CD4-positive, alpha-beta T cell treated with Interleukin-17A for 1 hour (primary cell): ENCODE results near the gene OPN4.

Source experiments
- DNase-seq: peaks from one replicate; pipeline ENCODE4 v3.0.0-alpha.2; 2020

OPN4 gene

DNA sequence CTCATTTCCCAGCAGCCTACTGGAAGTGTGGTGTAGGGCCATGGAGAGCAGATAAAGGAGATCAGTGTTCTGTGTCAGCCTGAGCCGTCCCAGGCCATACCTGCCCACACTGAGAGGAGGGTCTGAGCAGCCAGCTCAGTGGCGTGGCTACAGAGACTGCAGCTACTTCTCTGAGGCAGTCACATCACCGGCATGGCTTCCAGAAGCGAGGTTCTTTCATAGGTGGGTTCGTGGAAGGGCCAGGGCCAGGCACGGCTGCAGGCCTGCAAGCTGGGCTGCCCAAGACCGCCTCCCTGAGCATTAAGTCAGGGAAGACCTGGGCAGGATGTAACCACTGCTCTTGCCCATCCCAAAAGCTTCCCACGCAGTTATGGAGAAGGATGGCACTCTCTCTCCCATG, 48.8 kb downstream of the OPN4 start:
- no peak for DNase-seq

DNA sequence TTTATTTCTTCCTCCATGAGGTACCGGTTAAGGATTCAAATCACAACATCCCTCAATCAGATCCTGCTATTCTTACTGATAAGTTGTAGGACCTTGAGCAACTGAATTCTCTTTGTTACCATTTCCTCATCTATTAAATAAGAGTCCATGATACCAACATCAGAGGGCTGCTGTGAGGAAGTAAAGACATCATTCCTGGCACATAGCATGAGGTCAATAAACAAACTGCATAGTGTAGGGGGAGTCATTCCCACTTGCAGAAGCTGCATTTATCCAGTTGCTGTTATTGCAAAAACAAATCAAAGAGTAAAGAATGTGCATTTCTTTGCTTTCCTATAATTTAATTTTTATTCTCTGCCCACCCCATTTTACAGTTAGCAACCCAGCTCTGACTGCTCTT, 50.8 kb downstream of the OPN4 start:
- DNase-seq: no peak

DNA sequence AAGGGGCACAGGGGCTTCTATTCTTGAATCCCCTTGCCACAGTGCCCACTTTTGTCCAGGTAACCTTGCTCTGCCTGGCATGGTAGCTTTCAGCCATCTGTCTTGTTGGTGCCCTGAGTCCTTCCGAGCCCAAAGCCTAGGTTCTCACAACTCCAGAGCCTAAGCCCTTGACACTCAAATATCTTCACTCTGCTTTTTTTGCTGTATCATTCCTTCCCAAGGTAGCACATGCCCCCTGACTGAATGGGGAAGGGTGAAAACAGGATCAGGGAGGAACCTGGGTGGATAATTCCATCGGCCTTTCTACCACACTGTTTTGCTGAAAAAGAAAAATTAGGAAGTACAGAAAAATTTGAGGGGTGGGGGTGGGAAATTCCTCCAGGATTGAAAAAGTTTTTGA, 51.6 kb downstream of the OPN4 start:
- DNase-seq: no peak

DNA sequence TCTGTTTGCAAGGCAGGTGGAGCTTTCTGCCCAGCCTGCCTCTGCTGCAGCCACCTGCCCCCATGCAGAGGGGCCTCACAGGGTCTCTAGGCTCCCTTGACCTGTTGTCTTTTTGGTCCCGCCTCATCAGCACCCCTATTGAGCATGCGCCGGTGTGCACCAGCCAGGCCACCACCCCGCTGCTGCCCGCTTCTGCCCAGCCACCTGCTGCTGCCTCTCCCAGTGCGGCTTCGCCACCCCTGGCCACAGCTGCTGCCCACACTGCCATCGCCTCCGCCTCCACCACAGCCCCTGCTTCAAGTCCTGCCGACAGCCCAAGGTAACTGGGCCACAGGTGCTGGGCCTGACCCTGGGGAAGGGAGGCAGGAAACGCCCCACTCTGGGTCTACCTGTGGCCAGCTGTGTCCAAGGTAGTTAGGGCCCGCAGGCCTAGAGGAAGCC, 52.1 kb downstream of the OPN4 start:
- DNase-seq: no peak

DNA sequence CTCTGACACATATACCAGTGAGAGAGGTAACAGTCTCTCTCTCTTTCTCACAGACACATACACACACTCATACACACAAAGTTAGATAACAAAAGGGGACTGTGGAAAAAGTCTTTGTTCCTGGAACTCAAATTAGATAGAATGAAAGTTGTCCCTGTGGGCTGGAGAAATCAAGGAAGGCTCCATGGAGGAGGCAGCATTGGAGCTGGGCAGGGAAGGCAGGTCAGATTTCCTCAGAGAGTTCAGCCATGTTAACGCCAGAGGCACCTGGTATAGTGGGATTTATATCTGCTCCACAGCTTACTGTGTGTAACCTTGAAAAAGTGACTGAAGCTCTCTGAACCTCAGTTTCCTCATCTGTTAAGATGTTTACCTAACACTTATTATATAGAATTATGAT, 52.6 kb downstream of the OPN4 start:
- DNase-seq: no peak

DNA sequence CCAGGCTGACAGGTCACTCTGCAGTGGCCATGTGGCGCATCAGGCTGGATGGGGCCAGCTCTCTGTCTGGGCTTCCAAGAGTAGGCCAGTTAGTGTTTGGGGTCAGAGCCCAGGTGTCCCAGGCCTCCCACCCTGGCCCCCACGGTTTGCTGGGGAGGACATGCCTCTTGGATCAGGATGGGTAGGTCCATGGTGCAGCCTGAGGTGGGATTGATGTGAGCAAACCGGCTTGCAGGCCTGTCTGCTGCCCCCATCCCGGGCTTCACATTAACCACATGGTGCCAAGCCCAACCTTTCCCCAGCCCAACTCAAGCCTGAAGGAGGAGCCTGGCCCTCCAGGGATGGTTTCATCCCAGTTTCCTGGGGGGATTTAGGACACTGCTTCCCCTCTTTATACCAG, 53.2 kb downstream of the OPN4 start:
- DNase-seq: no peak

DNA sequence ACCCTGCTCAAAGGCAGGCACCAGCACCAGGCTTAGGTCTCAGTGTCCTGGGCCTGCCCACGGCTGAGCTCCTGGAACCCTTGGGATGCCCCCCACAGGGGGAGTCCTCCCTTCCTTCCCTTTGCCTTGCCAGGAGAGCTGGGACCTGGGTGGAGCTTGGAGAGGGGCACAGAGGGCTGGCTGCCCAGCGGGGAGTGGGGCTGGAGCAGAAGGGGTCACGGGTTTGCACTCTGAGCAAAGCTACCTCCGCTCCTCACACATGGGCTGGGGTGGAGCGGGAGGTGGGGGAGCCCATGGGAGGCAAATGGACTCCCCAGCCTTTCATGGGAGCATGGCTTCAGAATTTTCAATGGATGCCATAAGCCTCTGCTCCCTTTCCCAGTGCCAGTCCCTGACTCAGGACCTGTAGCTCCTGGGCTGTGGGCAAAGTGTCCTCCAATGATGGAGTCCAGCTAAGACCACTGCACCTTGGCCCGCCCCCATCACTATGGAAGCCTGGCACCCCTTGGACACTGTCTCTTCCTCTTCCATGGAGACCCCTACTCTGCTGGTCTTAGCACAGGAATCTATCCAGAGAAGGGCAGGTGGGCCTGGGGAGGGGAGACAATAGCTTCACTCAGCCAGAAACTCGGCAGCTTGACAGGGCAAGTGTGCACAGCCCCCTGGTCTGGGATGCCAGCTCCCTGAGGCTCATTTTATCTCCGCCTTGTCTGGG, 53.9 kb downstream of the OPN4 start:
- DNase-seq: no peak

DNA sequence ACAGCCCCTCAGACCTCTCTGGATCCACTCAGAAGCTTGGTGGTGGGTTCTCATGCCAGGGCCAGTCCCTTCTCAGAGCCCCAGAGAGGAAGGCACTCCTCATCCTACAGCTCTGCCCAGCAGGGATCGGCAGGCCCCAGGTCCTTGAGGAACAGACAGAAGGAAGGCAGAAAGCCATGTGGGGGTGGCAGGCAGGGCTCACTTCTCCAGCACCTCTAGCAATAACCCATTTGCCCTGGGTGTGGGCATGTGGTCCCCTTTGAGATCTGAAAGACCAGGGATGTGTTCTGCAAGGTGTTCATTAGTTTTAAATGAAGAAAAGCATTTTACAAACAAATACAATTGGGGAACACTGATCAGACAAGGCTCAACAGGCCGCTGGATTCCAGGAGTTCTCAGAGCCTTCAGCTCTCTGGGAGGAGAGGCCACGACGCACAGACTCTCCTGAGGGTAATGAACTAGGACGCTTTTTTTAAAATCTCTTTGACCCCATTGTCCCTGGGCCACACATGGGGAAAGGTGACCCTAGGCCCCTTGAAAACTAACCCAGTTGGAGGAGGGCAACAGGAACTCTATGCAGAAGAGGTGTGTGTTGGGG, 54.5 kb downstream of the OPN4 start:
- no peak for DNase-seq

DNA sequence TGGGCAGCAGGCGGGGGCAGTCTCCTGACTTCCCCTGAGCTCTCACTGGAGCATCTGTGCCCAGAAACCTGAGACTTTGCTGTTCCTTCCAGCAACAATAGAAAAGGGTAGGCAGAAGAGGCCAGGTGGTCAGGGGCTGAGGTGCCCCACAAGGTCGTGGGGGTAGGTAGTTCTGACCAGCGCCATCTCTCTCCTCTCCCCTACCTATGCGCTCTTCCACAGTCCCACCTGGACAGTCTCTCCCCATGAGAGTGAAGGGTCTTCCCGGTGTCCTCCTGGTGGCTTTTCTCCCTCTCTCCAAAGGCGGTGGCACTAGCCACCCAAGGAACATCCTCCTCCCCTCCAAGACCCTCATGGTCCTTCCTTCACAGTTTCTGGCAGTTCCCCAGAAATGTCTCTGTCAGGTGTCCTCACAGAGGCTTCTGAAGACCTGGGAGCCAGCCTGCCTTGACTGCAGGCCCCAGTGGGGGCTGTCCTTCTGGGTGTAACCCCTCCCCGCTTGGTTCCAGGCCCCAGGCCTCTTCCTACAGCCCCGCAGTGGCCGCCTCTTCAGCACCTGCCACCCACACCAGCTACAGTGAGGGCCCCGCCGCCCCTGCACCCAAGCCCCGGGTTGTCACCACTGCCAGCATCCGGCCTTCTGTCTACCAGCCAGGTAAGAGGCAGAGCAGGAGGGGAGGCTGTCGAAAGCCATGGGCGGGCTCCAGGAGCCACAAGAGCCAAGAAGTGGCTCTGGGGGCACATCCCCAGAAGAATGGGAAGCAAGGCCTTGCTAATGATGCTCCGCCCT, 55.2 kb downstream of the OPN4 start:
- no peak for DNase-seq

DNA sequence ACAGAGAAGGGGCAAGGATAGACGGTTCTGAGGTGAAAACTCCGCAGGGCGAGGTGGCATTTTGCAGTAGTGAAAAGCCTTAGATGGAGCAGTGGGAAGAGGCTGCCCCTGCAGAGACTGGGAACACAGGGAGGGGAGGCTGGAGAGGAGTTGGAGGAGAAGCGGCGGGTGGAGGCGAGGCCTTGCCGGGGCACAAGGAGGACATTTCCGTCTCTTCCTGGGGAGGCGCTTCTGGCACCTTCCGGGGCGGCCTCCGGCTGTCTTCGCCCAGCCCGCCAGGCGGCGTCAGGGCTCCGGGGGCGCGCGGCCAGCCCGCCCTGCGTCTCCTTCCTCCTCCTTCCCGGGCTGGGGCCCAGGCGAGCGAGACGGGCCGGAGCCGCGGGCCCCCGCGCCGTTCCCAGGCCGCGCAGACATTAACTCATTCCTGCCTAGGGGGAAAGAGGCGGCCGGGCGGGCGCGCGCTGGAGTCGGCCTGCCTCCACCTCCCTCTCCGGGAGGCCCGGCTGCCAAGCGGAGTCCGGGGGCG, 56.7 kb downstream of the OPN4 start:
- peak; percentile 89 for DNase-seq

DNA sequence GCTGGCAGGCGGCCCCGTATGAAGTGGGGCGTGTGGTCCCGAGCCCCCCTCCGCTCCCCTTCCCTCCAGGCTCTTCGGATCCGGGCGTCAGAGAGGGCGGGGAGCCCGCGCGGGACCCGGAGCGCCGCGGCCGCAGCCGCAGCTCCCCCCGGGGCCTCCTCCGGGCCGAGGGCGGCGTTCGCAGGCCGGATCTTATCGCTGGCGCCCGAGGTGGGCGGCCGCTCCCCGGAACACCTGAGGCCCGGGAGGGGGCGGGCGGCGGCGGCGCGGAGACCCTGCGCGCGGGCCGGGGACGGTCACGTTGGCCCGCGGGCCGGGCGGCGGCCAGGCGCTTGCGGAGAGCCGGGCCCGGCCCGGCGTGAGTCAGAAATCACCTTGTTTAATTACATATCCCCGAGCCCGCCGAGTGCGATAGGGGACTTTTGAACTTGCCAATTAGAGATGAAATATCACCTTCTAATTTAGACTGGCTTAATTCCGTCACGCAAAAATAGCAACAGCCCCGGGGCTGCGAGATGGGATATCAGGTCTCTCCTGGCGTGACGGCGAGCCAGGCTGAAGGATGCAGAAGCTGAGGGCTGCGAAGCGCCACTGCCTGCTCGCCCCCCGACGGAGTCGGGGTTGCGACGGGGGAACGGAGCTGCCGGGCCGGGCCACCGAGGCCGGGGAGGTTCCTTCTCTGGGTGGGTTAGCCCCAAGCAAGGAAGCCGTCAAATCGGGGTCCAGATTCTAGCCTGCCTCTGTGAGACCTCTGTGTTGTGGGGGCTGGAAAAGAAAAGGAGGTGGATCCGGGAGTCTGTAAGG, 57.4 kb downstream of the OPN4 start:
- DNase-seq: peak; percentile 55

DNA sequence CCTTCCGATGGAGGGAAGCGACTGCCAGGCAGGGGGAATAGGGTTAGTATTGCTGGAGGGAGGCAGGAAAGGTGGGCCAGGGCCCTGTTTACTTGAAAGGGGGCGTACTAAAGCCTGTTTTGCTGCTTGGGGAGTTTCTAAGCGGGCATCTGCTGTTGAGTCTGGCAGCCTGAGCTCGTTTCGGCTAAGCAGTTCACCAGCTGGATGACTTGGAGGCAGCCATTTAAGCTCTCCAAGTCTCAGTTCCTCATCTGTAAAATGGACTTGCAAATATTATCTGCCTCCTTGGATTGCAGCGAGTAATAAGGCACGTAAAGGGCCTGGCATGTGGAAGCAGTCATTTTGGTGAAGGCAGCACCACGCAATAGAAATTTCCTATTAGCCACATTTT, 58.0 kb downstream of the OPN4 start:
- peak; percentile 16 for DNase-seq

DNA sequence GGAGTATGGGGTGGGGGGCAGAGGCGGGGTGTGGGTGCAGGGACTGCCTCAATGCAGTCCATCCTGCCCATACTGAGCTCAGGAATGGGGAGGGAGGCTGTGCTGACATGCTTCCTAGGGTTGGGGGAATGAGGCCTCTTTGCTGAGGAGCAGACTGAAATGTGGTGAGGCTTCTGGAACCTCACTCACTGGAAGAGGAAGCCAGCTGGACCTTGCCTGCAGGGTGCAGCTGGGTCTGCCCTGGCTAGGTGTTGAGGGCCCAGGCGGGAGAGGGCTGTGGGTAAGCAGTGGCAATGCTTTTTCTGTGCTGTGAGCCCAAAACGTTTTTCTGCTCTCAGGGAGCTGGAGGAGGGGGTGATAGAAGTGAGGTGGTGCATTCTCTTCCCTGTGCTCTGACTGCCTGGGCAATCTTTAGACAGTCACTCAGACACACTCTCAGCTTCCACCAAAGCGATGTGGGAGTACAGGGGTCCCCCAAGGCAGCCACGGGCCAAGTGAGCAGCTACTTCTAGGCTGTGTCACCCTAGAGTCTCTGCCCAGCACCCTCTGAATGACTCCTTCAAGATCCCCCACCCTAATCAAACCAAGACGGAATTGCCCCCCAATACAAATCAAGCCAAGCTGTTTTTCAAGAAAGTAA, 60.9 kb downstream of the OPN4 start:
- no peak for DNase-seq

DNA sequence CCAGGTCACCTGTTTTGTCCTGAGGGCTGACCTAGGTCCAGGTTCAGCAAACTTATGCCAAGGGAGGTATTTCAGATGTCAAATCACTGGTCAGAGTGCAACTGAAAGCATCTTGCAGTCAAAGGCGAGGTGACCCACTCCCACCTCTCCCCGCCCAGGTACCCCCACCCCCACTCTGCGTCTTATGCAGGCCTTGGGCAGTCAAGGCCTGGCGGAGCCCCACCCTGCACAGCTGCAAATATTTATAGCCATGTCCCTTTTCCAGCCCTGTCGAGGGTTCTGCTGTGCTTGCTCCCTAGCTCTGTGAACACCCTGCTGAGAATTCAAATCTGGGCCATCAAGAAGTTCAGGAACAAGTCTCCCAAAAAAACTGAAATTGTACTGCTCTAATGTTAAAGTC, 61.5 kb downstream of the OPN4 start:
- DNase-seq: no peak
